HepG2 (cell line): ENCODE results near the gene GABRB1. TPM values are rescaled to one million over a fixed set of nuclear protein-coding genes. Genes with fewer than 3 reads are reported as not detected.

Experiments
- ATAC-seq: fragments of 200-7000 bp; cut with Tn5 transposase; 3 replicates; pipeline ENCODE4 v1.9.1; 2020; ENCODE audit warnings: mild to moderate bottlenecking, moderate library complexity
- BruUV-seq: library from RNA; stranded (reverse); fragments of 400-500 nt; replicated peaks from 2 replicates; lab custom pipeline; 2021; lab: Mats Ljungman, UMichigan
- CTCF ChIA-PET: fragments of 300-600 bp; formaldehyde crosslinking; extraction: SDS; loops from one replicate; lab custom pipeline; 2021; ENCODE audit warnings: low total read pairs, inconsistent platforms, low intra/inter-chr PET ratio; lab: Yijun Ruan, JAX
- POLR2A ChIA-PET: fragments of 350-600 bp; sonication (Branson Sonifier 250); formaldehyde crosslinking; loops from one replicate; lab custom pipeline; 2020; ENCODE audit warnings: antibody characterized with exemption, inconsistent platforms; lab: Yijun Ruan, JAX
- DNase-seq: peaks from one replicate; pipeline ENCODE4 v3.0.0-alpha.2; 2015; ENCODE audit warnings: low spot score
- FAIRE-seq: peaks from 3 replicates; lab custom pipeline; 2011; peaks lifted over from hg19 to GRCh38; lab: Jason Lieb, UNC
- H2AFZ ChIP-seq: one replicate; pipeline ENCODE4 v1.6.1; 2011; ENCODE audit warnings: low read length, inconsistent platforms
- H3K27ac ChIP-seq: fragments of 300-600 bp; 3 replicates; pipeline ENCODE4 v1.8.0; 2011; ENCODE audit warnings: mixed run types, mild to moderate bottlenecking, mixed read lengths, low read length, inconsistent platforms; ENCODE audit not compliant: insufficient read depth; ENCODE audit errors: extremely low read length
- H3K27me3 ChIP-seq, 2 experiments: fragments of 200-600 bp in 1 of 2; 2 replicates in 1 of 2; 3 replicates in 1 of 2; pipeline versions ENCODE4 v1.6.0 to v1.8.0; 2011; ENCODE audit warnings: low read length in 2 of 2, mild to moderate bottlenecking in 2 of 2, moderate library complexity in 2 of 2, inconsistent platforms in 1 of 2; ENCODE audit not compliant: insufficient read depth in 2 of 2, control insufficient read depth in 1 of 2
- H3K36me3 ChIP-seq, 2 experiments: fragments of 200-600 bp in 1 of 2; replicated peaks in 1 of 2; 2 replicates in 1 of 2; 3 replicates in 1 of 2; pipeline versions ENCODE4 v1.5.1 to v1.8.0; 2011; ENCODE audit warnings: low read length in 2 of 2, inconsistent platforms in 1 of 2; ENCODE audit not compliant: insufficient read depth in 2 of 2, control insufficient read depth in 1 of 2
- H3K4me1 ChIP-seq: 2 replicates; pipeline ENCODE4 v1.5.1; 2012; ENCODE audit warnings: low read length, inconsistent platforms; ENCODE audit not compliant: insufficient read depth
- H3K4me2 ChIP-seq: 2 replicates; pipeline ENCODE4 v1.6.0; 2011; ENCODE audit warnings: low read depth, low read length, inconsistent platforms
- H3K4me3 ChIP-seq, 3 experiments: fragments of 200-600 bp in 1 of 3; sonication (generic), shearing (Covaris generic) in 1 of 3; replicated peaks in 1 of 3; 2 replicates each; pipeline ENCODE4 v1.5.1; 2011 to 2016; ENCODE audit warnings: low read length in 3 of 3, inconsistent platforms in 2 of 3, low read depth in 2 of 3, mild to moderate bottlenecking in 2 of 3, control low read depth in 1 of 3, mixed read lengths in 1 of 3; ENCODE audit not compliant: insufficient read depth in 1 of 3
- H3K79me2 ChIP-seq: one replicate; pipeline ENCODE4 v1.6.1; 2011; ENCODE audit warnings: low read length, inconsistent platforms; ENCODE audit not compliant: insufficient read depth
- H3K9ac ChIP-seq: 2 replicates; pipeline ENCODE4 v1.6.0; 2011; ENCODE audit warnings: mild to moderate bottlenecking, low read depth, low read length, inconsistent platforms; ENCODE audit not compliant: insufficient read depth
- H3K9me3 ChIP-seq: 2 replicates; pipeline ENCODE4 v1.5.1; 2012; ENCODE audit warnings: mild to moderate bottlenecking, low read length
- H4K20me1 ChIP-seq: 2 replicates; pipeline ENCODE4 v1.6.0; 2011; ENCODE audit warnings: inconsistent platforms, mild to moderate bottlenecking, low read length, moderate library complexity; ENCODE audit not compliant: insufficient read depth
- BRD4 ChIP-seq: sonication (generic); formaldehyde crosslinking; IDR thresholded peaks from 2 replicates; pipeline ENCODE4 v1.4.0; 2020; ENCODE audit warnings: missing genetic modification reagents
- CEBPB ChIP-seq: IDR thresholded peaks from 2 replicates; pipeline ENCODE4 v1.6.1; 2011; ENCODE audit warnings: low read depth, low read length, improper control_type of control experiment, borderline replicate concordance
- ETS1 ChIP-seq: sonication (generic); formaldehyde crosslinking; IDR thresholded peaks from 2 replicates; pipeline ENCODE4 v1.4.0; 2020; ENCODE audit warnings: missing genetic modification reagents
- ETV5 ChIP-seq: IDR thresholded peaks from 2 replicates; pipeline ENCODE4 v1.6.1; 2018; ENCODE audit warnings: missing biosample characterization, missing genetic modification reagents, inconsistent platforms, borderline replicate concordance
- HMG20A ChIP-seq: IDR thresholded peaks from 2 replicates; pipeline ENCODE4 v1.6.1; 2016; ENCODE audit warnings: borderline replicate concordance
- KDM6A ChIP-seq: IDR thresholded peaks from 2 replicates; pipeline ENCODE4 v1.6.1; 2016; ENCODE audit warnings: low read depth
- SRF ChIP-seq: IDR thresholded peaks from 2 replicates; pipeline ENCODE4 v1.6.1; 2011; ENCODE audit warnings: mild to moderate bottlenecking, low read depth, low read length, moderate library complexity
- TFAP4 ChIP-seq: sonication (generic); IDR thresholded peaks from 2 replicates; pipeline ENCODE4 v1.6.1; 2016; ENCODE audit warnings: low read depth, borderline replicate concordance
- TIGD3 ChIP-seq: sonication (generic); formaldehyde crosslinking; IDR thresholded peaks from 2 replicates; pipeline ENCODE4 v1.5.1; 2020; ENCODE audit warnings: mild to moderate bottlenecking, missing genetic modification reagents, borderline replicate concordance
- ZBTB42 ChIP-seq: sonication (generic); formaldehyde crosslinking; IDR thresholded peaks from 2 replicates; pipeline ENCODE4 v1.5.0; 2020; ENCODE audit warnings: mild to moderate bottlenecking, missing genetic modification reagents
- ZNF205 ChIP-seq: IDR thresholded peaks from 2 replicates; pipeline ENCODE4 v1.6.1; 2018; ENCODE audit warnings: missing biosample characterization, missing genetic modification reagents
- ZNF552 ChIP-seq: sonication (generic); formaldehyde crosslinking; IDR thresholded peaks from 2 replicates; pipeline ENCODE4 v1.9.0; 2022; ENCODE audit warnings: missing genetic modification reagents, mild to moderate bottlenecking, borderline replicate concordance
- ZNF883 ChIP-seq: sonication (generic); formaldehyde crosslinking; IDR thresholded peaks from 2 replicates; pipeline ENCODE4 v1.5.1; 2020; ENCODE audit warnings: mild to moderate bottlenecking, missing genetic modification reagents; ENCODE audit errors: not compliant biosample characterization
- WGBS: methylation state at CpG from one replicate; pipeline ENCODE4 v1.1.6; 2017; ENCODE audit warnings: low lambda C conversion rate; 5-methylcytosine and 5-hydroxymethylcytosine counted together
- in situ Hi-C: cut with HindIII; loops from 2 replicates; pipeline ENCODE4 v1.10.0; 2017; ENCODE audit warnings: low pct_unique_long_range_greater_than_20kb; ENCODE audit not compliant: extremely low pct_ligation_motif_present
- intact Hi-C: fragments of 100-400 bp; cut with micrococcal nuclease; formaldehyde crosslinking; loops from one replicate; pipeline ENCODE4 v1.10.0; 2022; ENCODE audit not compliant: unreplicated experiment
- polyA plus RNA-seq, 8 experiments: library from polyadenylated mRNA; depleted of rRNA in 3 of 8; stranded (reverse) in 7 of 8; unstranded in 1 of 8; fragments of >200 nt; fragmentation: Illumina TruSeq in 4 of 8; extraction: Trizol in 4 of 8; gene quantifications; 2 replicates each; pipeline versions ENCODE4 v1.2.1 to v1.2.3, GENCODE V29; 2011 to 2016; ENCODE audit warnings: low read depth in 4 of 8, missing spikeins in 1 of 8, mixed read lengths in 1 of 8; ENCODE audit not compliant: insufficient read depth in 1 of 8
- total RNA-seq, 5 experiments: library from RNA; depleted of rRNA; stranded (reverse); fragments of >200 nt; fragmentation: Illumina TruSeq; extraction: Trizol; gene quantifications; 2 replicates each; pipeline ENCODE4 v1.2.3, GENCODE V29; 2016; ENCODE audit warnings: low read depth in 1 of 5

Gene GABRB1
- total and polyA plus RNA-seq, 2 of the 13 experiments (the other 11 are each of a cell fraction or from before 2014, with no cell fraction given) = not detected

- POLR2A ChIA-PET = no interaction called here
- intact Hi-C loops = no loop called here
- Histone ChIP-seq H4K20me1 (no peaks in the 10 kb centered on the region), H3K27ac (no peak overlapping the region), H3K9me3 (no peaks in the 10 kb centered on the region), H3K4me1 (no peaks in the 10 kb centered on the region)
- FAIRE-seq = no peak
- WGBS = 65% methylated on average over 1 of the region's 1 CpG
- BruUV-seq = no TSS peak
- TF ChIP-seq ZBTB42 (CRISPR knock-in tag) (no peak), CEBPB (peak; percentile 38; the same call in 1 of the 2 replicates)
- TF ChIP-seq, all 625 proteins: peak for 1
- no peak for DNase-seq
- in situ Hi-C loops = no loop called here
- Histone ChIP-seq H3K27me3 (no peaks in the 10 kb centered on the region), H3K4me2 (no peak overlapping the region), H3K79me2 (no peaks in the 10 kb centered on the region), H2AFZ (no peak overlapping the region), H3K36me3 (no peaks in the 10 kb centered on the region), H3K9ac (no peak overlapping the region), H3K4me3 (no peak overlapping the region)
- CTCF ChIA-PET = no interaction called here
- ATAC-seq = no peak
Measured at GRCh38 chr4:47128991-47129390, 97.6 kb downstream of the GABRB1 start.

GRCh38 chr4:47135210-47135609 is 103.8 kb downstream of the GABRB1 start:
- DNase-seq = no peak
- WGBS = 59% methylated on average over 4 of the region's 4 CpGs
- no peaks in the 10 kb centered on the region for H3K4me1 ChIP-seq
- no peak overlapping the region for H3K4me3 ChIP-seq
- no peak for ATAC-seq
- no peak overlapping the region for H2AFZ ChIP-seq
- no peak for FAIRE-seq
- intact Hi-C loops = no loop called here
- H3K27me3 ChIP-seq = no peaks in the 10 kb centered on the region
- CTCF ChIA-PET = no interaction called here
- H3K9ac ChIP-seq = no peak overlapping the region
- no peaks in the 10 kb centered on the region for H3K79me2 ChIP-seq
- POLR2A ChIA-PET = no interaction called here
- H4K20me1 ChIP-seq = no peaks in the 10 kb centered on the region
- TF ChIP-seq ZNF883 (CRISPR knock-in tag) = no peak
- no peak for TF ChIP-seq KDM6A (CRISPR knock-in tag)
- no peak for TF ChIP-seq ETS1 (CRISPR knock-in tag)
- no peak for TF ChIP-seq ETV5 (CRISPR knock-in tag)
- TF ChIP-seq BRD4 (CRISPR knock-in tag) = no peak
- TF ChIP-seq ZNF552 (CRISPR knock-in tag) = no peak
- TF ChIP-seq TIGD3 = no peak
- no peak for TF ChIP-seq TFAP4
- no peak for TF ChIP-seq HMG20A
- TF ChIP-seq ZNF205 (CRISPR knock-in tag) = no peak
- no peak for TF ChIP-seq SRF
- BruUV-seq = no TSS peak
- no peaks in the 10 kb centered on the region for H3K9me3 ChIP-seq
- no peaks in the 10 kb centered on the region for H3K36me3 ChIP-seq
- in situ Hi-C loops = no loop called here
- H3K4me2 ChIP-seq = no peak overlapping the region
- H3K27ac ChIP-seq = no peak overlapping the region
